HG02642 (cell line): Measurements from ENCODE around the gene FOXK1.
"Not testable (repeated sequence)": the region's sequence is repeated elsewhere in the genome, so short reads cannot be mapped to it uniquely, and the experiment has no call there.

Experiments used
- ATAC-seq: cut with Tn5 transposase; IDR thresholded peaks from one replicate; pipeline ENCODE4 v1.9.1; 2021; ENCODE audit warnings: mild to moderate bottlenecking; ENCODE audit not compliant: unreplicated experiment, poor library complexity

FOXK1 gene

GRCh38 chr7:4781366-4782069 lies 99.4 kb downstream of the FOXK1 start:
- no peak for ATAC-seq

- no peak for ATAC-seq
Measured at GRCh38 chr7:4782333-4783291, 100.5 kb downstream of the FOXK1 start.

GRCh38 chr7:4783292-4783652 lies 101.2 kb downstream of the FOXK1 start:
- ATAC-seq = no peak

GRCh38 chr7:4783762-4784351 lies 101.8 kb downstream of the FOXK1 start:
- ATAC-seq = no peak

- no peak for ATAC-seq
Measured at GRCh38 chr7:4784799-4785198, 102.7 kb downstream of the FOXK1 start.

GRCh38 chr7:4785371-4785770 lies 103.3 kb downstream of the FOXK1 start:
- no peak for ATAC-seq

GRCh38 chr7:4786015-4786414 lies 103.9 kb downstream of the FOXK1 start:
- ATAC-seq = no peak

GRCh38 chr7:4787541-4787940 lies 105.4 kb downstream of the FOXK1 start:
- ATAC-seq = no peak

- ATAC-seq = no peak
Measured at GRCh38 chr7:4787947-4788626, 106.0 kb downstream of the FOXK1 start.

- no peak for ATAC-seq
Measured at GRCh38 chr7:4788627-4789189, 106.6 kb downstream of the FOXK1 start.

GRCh38 chr7:4789194-4790077 lies 107.3 kb downstream of the FOXK1 start:
- ATAC-seq = no peak

- no peak for ATAC-seq
Measured at GRCh38 chr7:4790078-4790465, 108.0 kb downstream of the FOXK1 start.

- ATAC-seq = no peak
Measured at GRCh38 chr7:4790516-4790991, 108.5 kb downstream of the FOXK1 start.

GRCh38 chr7:4791101-4791737 lies 109.1 kb downstream of the FOXK1 start:
- ATAC-seq = no peak

GRCh38 chr7:4791738-4792536 lies 109.8 kb downstream of the FOXK1 start:
- peak; percentile 41 for ATAC-seq

GRCh38 chr7:4792537-4793126 lies 110.5 kb downstream of the FOXK1 start:
- ATAC-seq = peak; percentile 13

- ATAC-seq = not testable (repeated sequence)
Measured at GRCh38 chr7:4793385-4793993, 111.4 kb downstream of the FOXK1 start.
